PC-9 (cell line): Measurements from ENCODE around the gene DOK5. TPM values are rescaled to one million over a fixed set of nuclear protein-coding genes. Genes with fewer than 3 reads are reported as not detected.

ENCODE experiments used
- BruUV-seq: library from RNA; stranded (reverse); fragments of 400-500 nt; replicated peaks from 2 replicates; lab custom pipeline; 2021; lab: Mats Ljungman, UMichigan
- CTCF ChIA-PET: fragments of 300-600 bp; sonication (Branson Sonifier 250); formaldehyde crosslinking; loops from one replicate; lab custom pipeline; 2022; ENCODE audit warnings: antibody characterized with exemption; lab: Charles Lee
- POLR2A ChIA-PET: fragments of 300-600 bp; sonication (Branson Sonifier 250); formaldehyde crosslinking; loops from one replicate; lab custom pipeline; 2022; ENCODE audit warnings: antibody characterized with exemption; ENCODE audit not compliant: unreplicated experiment; lab: Charles Lee
- DNase-seq, 2 experiments: peaks; one replicate each; pipeline versions ENCODE4 v3.0.0 to v3.0.0-alpha.2; 2015 to 2022; ENCODE audit warnings: mixed read lengths in 1 of 2
- H2AFZ ChIP-seq: fragments of 200-600 bp; sonication (generic); 2 replicates; pipeline ENCODE4 v1.8.1; 2017; ENCODE audit warnings: antibody characterized with exemption
- H3F3A ChIP-seq: fragments of 200-600 bp; sonication (generic); 2 replicates; pipeline ENCODE4 v1.8.1; 2017; ENCODE audit warnings: antibody characterized with exemption, mild to moderate bottlenecking, low read depth; ENCODE audit not compliant: insufficient read depth
- H3K27ac ChIP-seq: fragments of 200-600 bp; sonication (generic); 2 replicates; pipeline ENCODE4 v1.6.1; 2016; ENCODE audit warnings: mixed run types
- H3K27me3 ChIP-seq: fragments of 200-600 bp; sonication (generic); 2 replicates; pipeline ENCODE4 v1.6.1; 2016; ENCODE audit warnings: low read depth, mixed run types; ENCODE audit not compliant: insufficient read depth
- H3K36me3 ChIP-seq: fragments of 200-600 bp; sonication (generic); 2 replicates; pipeline ENCODE4 v1.6.1; 2016; ENCODE audit warnings: low read depth, mixed run types
- H3K4me1 ChIP-seq: fragments of 200-600 bp; sonication (generic); replicated peaks from 2 replicates; pipeline ENCODE4 v1.6.1; 2016; ENCODE audit warnings: mixed run types; ENCODE audit not compliant: insufficient read depth
- H3K4me2 ChIP-seq: fragments of 200-600 bp; sonication (generic); 2 replicates; pipeline ENCODE4 v1.6.1; 2017; ENCODE audit warnings: mixed run types
- H3K4me3 ChIP-seq: fragments of 200-600 bp; sonication (generic); 2 replicates; pipeline ENCODE4 v1.6.1; 2016; ENCODE audit warnings: mixed run types
- H3K79me2 ChIP-seq: fragments of 200-600 bp; sonication (generic); 2 replicates; pipeline ENCODE4 v1.6.1; 2017; ENCODE audit warnings: low read depth, mixed run types
- H3K9me2 ChIP-seq: fragments of 200-600 bp; sonication (generic); 2 replicates; pipeline ENCODE4 v1.8.1; 2017; ENCODE audit warnings: mild to moderate bottlenecking; ENCODE audit not compliant: insufficient read depth
- H3K9me3 ChIP-seq: fragments of 200-600 bp; sonication (generic); 2 replicates; pipeline ENCODE4 v1.8.1; 2016; ENCODE audit warnings: low read depth; ENCODE audit not compliant: insufficient read depth
- H4K20me1 ChIP-seq: fragments of 200-600 bp; sonication (generic); 2 replicates; pipeline ENCODE4 v1.8.1; 2017; ENCODE audit not compliant: insufficient read depth
- EZH2 ChIP-seq: fragments of 200-600 bp; sonication (generic); IDR thresholded peaks from 2 replicates; pipeline ENCODE4 v1.8.0; 2017; ENCODE audit warnings: antibody characterized with exemption, low read depth
- intact Hi-C: fragments of 100-400 bp; cut with micrococcal nuclease; formaldehyde crosslinking; loops from one replicate; pipeline ENCODE4 v1.10.0; 2022; ENCODE audit not compliant: unreplicated experiment
- total RNA-seq: library from RNA; stranded (reverse); gene quantifications from 2 replicates; pipeline ENCODE4 v1.2.3, GENCODE V29; 2021
- TF ChIP-seq, protein P1 (sequence below): fragments of 200-600 bp; sonication (generic); conservative IDR thresholded peaks from 2 replicates; pipeline ENCODE4 v1.6.1; 2017; ENCODE audit warnings: mixed run types, antibody characterized with exemption, mild to moderate bottlenecking, moderate library complexity

DOK5 gene
- total RNA-seq, 1 experiment from 2014 or later = not detected

GRCh38 chr20:54629632-54630031 is 154.2 kb downstream of the DOK5 start:
- H3K27ac ChIP-seq = no peak overlapping the region
- no peak overlapping the region for H2AFZ ChIP-seq
- H3K4me2 ChIP-seq = no peak overlapping the region
- H3K4me3 ChIP-seq = no peak overlapping the region
- H3K79me2 ChIP-seq = no peaks in the 10 kb centered on the region
- H3K27me3 ChIP-seq = peaks cover 85% of the 10 kb centered on the region
- CTCF ChIA-PET = interaction anchor here (0.7 kb wide), 1 partner anchor 202 kb away, joined by 6 read pairs; no protein-coding TSS in a partner anchor
- intact Hi-C loops = no loop called here
- no peaks in the 10 kb centered on the region for H3F3A ChIP-seq
- no peaks in the 10 kb centered on the region for H3K36me3 ChIP-seq
- TF ChIP-seq EZH2 = no peak
- TF ChIP-seq, protein P1, sequence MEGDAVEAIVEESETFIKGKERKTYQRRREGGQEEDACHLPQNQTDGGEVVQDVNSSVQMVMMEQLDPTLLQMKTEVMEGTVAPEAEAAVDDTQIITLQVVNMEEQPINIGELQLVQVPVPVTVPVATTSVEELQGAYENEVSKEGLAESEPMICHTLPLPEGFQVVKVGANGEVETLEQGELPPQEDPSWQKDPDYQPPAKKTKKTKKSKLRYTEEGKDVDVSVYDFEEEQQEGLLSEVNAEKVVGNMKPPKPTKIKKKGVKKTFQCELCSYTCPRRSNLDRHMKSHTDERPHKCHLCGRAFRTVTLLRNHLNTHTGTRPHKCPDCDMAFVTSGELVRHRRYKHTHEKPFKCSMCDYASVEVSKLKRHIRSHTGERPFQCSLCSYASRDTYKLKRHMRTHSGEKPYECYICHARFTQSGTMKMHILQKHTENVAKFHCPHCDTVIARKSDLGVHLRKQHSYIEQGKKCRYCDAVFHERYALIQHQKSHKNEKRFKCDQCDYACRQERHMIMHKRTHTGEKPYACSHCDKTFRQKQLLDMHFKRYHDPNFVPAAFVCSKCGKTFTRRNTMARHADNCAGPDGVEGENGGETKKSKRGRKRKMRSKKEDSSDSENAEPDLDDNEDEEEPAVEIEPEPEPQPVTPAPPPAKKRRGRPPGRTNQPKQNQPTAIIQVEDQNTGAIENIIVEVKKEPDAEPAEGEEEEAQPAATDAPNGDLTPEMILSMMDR = no peak
- H3K9me2 ChIP-seq = no peaks in the 10 kb centered on the region
- DNase-seq = no peak
- POLR2A ChIA-PET = no interaction called here
- H3K4me1 ChIP-seq = no peaks in the 10 kb centered on the region
- no TSS peak for BruUV-seq
- no peaks in the 10 kb centered on the region for H3K9me3 ChIP-seq
- no peaks in the 10 kb centered on the region for H4K20me1 ChIP-seq

DNA sequence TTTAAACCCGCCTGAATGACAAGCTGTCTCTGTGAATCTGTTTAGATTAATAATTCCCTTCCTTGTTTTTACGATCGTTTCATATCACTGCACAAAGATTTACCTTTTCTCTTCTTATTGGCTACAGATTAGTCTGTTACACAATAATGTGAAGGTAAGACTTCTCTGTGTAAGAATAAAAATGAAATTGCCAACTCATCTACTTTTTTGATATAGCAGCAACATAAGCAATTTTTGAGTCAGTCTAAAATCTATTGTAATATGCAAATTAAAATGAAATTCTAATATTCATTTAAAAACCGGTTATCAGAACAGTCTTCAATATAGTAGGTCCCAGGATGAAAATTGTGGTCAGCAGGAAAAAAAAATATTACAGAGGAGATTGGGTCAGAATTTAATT is 155.2 kb downstream of the DOK5 start:
- Histone ChIP-seq H3K36me3 (no peaks in the 10 kb centered on the region), H3K9me3 (no peaks in the 10 kb centered on the region), H3K4me2 (no peak overlapping the region), H4K20me1 (no peaks in the 10 kb centered on the region), H3K27me3 (peaks cover 76% of the 10 kb centered on the region), H3K79me2 (no peaks in the 10 kb centered on the region), H3K4me1 (no peaks in the 10 kb centered on the region), H3F3A (no peaks in the 10 kb centered on the region), H2AFZ (no peak overlapping the region), H3K9me2 (no peaks in the 10 kb centered on the region), H3K4me3 (no peak overlapping the region), H3K27ac (no peak overlapping the region)
- ChIA-PET POLR2A (no interaction called here), CTCF (no interaction called here)
- intact Hi-C loops = no loop called here
- BruUV-seq = no TSS peak
- TF ChIP-seq, protein P1 = no peak
- TF ChIP-seq EZH2 = no peak
- DNase-seq = no peak

- Histone ChIP-seq H3K79me2 (no peaks in the 10 kb centered on the region), H2AFZ (no peak overlapping the region), H3K4me1 (no peaks in the 10 kb centered on the region), H3K27ac (no peak overlapping the region), H3K9me3 (no peaks in the 10 kb centered on the region), H3K9me2 (no peaks in the 10 kb centered on the region), H3K36me3 (no peaks in the 10 kb centered on the region), H3F3A (no peaks in the 10 kb centered on the region), H3K4me3 (no peak overlapping the region), H3K27me3 (peaks cover 71% of the 10 kb centered on the region), H4K20me1 (no peaks in the 10 kb centered on the region), H3K4me2 (no peak overlapping the region)
- intact Hi-C loops = no loop called here
- TF ChIP-seq, protein P1 = no peak
- TF ChIP-seq EZH2 = no peak
- ChIA-PET POLR2A (no interaction called here), CTCF (no interaction called here)
- no TSS peak for BruUV-seq
- DNase-seq = no peak
Measured at GRCh38 chr20:54631059-54631458, 155.7 kb downstream of the DOK5 start.
